Renal cortical epithelial cell (primary cell): ENCODE results near the gene F9. TPM values are rescaled to one million over a fixed set of nuclear protein-coding genes. Genes with fewer than 3 reads are reported as not detected.

Source experiments
- DNase-seq: peaks from one replicate; pipeline ENCODE4 v3.0.0-alpha.2; 2011; ENCODE audit warnings: low read depth
- total RNA-seq: library from RNA; depleted of rRNA; stranded (reverse); fragments of >200 nt; gene quantifications from 2 replicates; pipeline ENCODE4 v1.2.3, GENCODE V29; 2014

F9 gene
- total RNA-seq, 1 donor from 2014 or later, result not detected

DNA sequence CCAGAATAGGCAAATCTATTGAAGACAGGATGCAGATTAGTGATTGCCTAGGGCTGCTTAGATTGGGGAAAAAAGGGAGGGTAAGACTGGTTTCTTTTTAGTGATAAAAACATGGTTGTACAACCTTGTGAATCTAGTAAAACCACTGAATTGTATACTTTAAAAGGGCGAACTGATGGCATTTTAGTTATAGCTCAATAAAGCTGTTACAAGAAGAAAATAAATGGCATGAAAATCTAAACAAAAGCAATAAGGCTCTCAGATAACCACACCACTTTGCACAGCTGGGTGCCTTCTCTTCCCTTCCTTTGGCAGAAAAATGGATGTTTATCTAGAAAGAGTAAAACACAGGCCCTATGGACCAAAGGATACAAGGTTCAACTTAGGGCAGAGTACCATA lies 69.6 kb downstream of the F9 start:
- DNase-seq, result no peak

Other genes starting within 250 kb of the F9 start
- gene MCF2, start 177.4 kb downstream of the F9 start, total RNA-seq, result 0.10 TPM in 1 of 2 replicates, not detected in the other